ENCODE measurements around the gene NTN1.

The NTN1 gene

GRCh38 chr17:9174779-9175574 lies 153.7 kb downstream of the NTN1 start:
- DNase-seq (ENCODE audit: insufficient read length, low spot score) (no peak), FAIRE-seq (no peak)
- TF ChIP-seq CTCF (IDR thresholded peaks at IDR 0.05; ENCODE audit: insufficient read depth, missing control alignments) = no peak

GRCh38 chr17:9175700-9176467 lies 154.6 kb downstream of the NTN1 start:
- no peak for TF ChIP-seq CTCF (IDR thresholded peaks at IDR 0.05; ENCODE audit: insufficient read depth, missing control alignments)
- DNase-seq (ENCODE audit: insufficient read length, low spot score) = no peak
- no peak for FAIRE-seq

- no peak for FAIRE-seq
- TF ChIP-seq CTCF (IDR thresholded peaks at IDR 0.05; ENCODE audit: insufficient read depth, missing control alignments) = no peak
- DNase-seq (ENCODE audit: insufficient read length, low spot score) = no peak
Observed at GRCh38 chr17:9177212-9177611, 155.9 kb downstream of the NTN1 start.

GRCh38 chr17:9178319-9178718 lies 157.0 kb downstream of the NTN1 start:
- DNase-seq (ENCODE audit: insufficient read length, low spot score) (no peak), FAIRE-seq (no peak)
- TF ChIP-seq CTCF (IDR thresholded peaks at IDR 0.05; ENCODE audit: insufficient read depth, missing control alignments) = no peak

- DNase-seq (ENCODE audit: insufficient read length, low spot score) (no peak), FAIRE-seq (no peak)
- TF ChIP-seq CTCF (IDR thresholded peaks at IDR 0.05; ENCODE audit: insufficient read depth, missing control alignments) = no peak
Observed at GRCh38 chr17:9179602-9180001, 158.3 kb downstream of the NTN1 start.

GRCh38 chr17:9181640-9182039 lies 160.3 kb downstream of the NTN1 start:
- no peak for FAIRE-seq
- no peak for DNase-seq (ENCODE audit: insufficient read length, low spot score)
- no peak for TF ChIP-seq CTCF (IDR thresholded peaks at IDR 0.05; ENCODE audit: insufficient read depth, missing control alignments)

GRCh38 chr17:9183306-9183705 lies 162.0 kb downstream of the NTN1 start:
- no peak for DNase-seq (ENCODE audit: insufficient read length, low spot score)
- no peak for TF ChIP-seq CTCF (IDR thresholded peaks at IDR 0.05; ENCODE audit: insufficient read depth, missing control alignments)
- FAIRE-seq = no peak
